ENCODE results near the gene MSH4. TPM values are rescaled to one million over a fixed set of nuclear protein-coding genes. Genes with fewer than 3 reads are reported as not detected.
"Not testable (repeated sequence)": the region's sequence is repeated elsewhere in the genome, so short reads cannot be mapped to it uniquely, and the experiment has no call there.

Gene MSH4
- total RNA-seq (under 1 TPM in 7 of 9 donors, not detected in 2; 0.14 to 0.33 (median 0.18) TPM), polyA plus RNA-seq (under 1 TPM; 0.07 to 0.32 (median 0.27) TPM)
- long read RNA-seq, donor 1 = 0 reads
- long read RNA-seq, donor 2 = 0 reads
- long read RNA-seq, donor 3 = 0 reads
- long read RNA-seq, donor 4 = 0 reads
- long read RNA-seq, donor 5 = 0 reads
- long read RNA-seq, donor 6 = 0 reads
- long read RNA-seq, donor 7 = 0 reads
- long read RNA-seq, donor 8 = 0 reads
- long read RNA-seq, donor 9 = 0 reads
- long read RNA-seq, donor 10 = 0 reads

- Histone ChIP-seq H3K4me1 (replicated peaks in 1 of 2) (peaks cover 0 to 4% of the 10 kb centered on the region in 2 donors), H3K36me3 (replicated peaks in 1 of 2) (peaks cover 0 to 52% of the 10 kb centered on the region in 2 donors), H3K4me3 (no peak within 1 kb of the TSS), H3K9me3 (replicated peaks in 1 of 3) (no peaks in the 10 kb centered on the region), H3K27ac (no peak within 1 kb of the TSS), H3K27me3 (no peaks in the 10 kb centered on the region)
- 79 to 82% (median 80%) methylated on average over 6 to 34 of the region's 34 CpGs for WGBS, 4 donors
- TF ChIP-seq CTCF (IDR thresholded peaks at IDR 0.05) (no peak), POLR2A (IDR thresholded peaks at IDR 0.05) (no peak)
- intact Hi-C loops (cut with DNase I) = no loop called here
- no peak for DNase-seq
These were observed at the start of gene MSH4 for GRCh38 chr1:75796376-75797272. TSS of gene MSH4 (plus strand) at chr1:75796882. CDS start at chr1:75796986, 104 bp downstream.

GRCh38 chr1:75757210-75757609 lies 39.5 kb upstream of the MSH4 start:
- H3K4me1 ChIP-seq (replicated peaks in 1 of 2); H3K27me3 ChIP-seq; H3K9me3 ChIP-seq (replicated peaks in 1 of 3); intact Hi-C loops (cut with DNase I); H3K27ac ChIP-seq; H3K4me3 ChIP-seq; DNase-seq: not testable (repeated sequence)
- H3K36me3 ChIP-seq (replicated peaks in 1 of 2) = peaks cover 0 to 18% of the 10 kb centered on the region in 2 donors

GRCh38 chr1:75758543-75758942 lies 38.1 kb upstream of the MSH4 start:
- 79 to 100% (median 91%) methylated on average over 4 of the region's 4 CpGs for WGBS, 4 donors
- H3K9me3 ChIP-seq (replicated peaks in 1 of 3); H3K4me3 ChIP-seq; intact Hi-C loops (cut with DNase I); H3K4me1 ChIP-seq (replicated peaks in 1 of 2); H3K27ac ChIP-seq; DNase-seq; H3K27me3 ChIP-seq: not testable (repeated sequence)
- H3K36me3 ChIP-seq (replicated peaks in 1 of 2) = peaks cover 0 to 15% of the 10 kb centered on the region in 2 donors

GRCh38 chr1:75764057-75764655 lies 32.5 kb upstream of the MSH4 start:
- no peak overlapping the region for H3K27ac ChIP-seq
- intact Hi-C loops (cut with DNase I) = no loop called here
- no peak for DNase-seq

More at GRCh38 chr1:75764057-75764655, 32.5 kb upstream of the MSH4 start:
- H3K27me3 ChIP-seq = no peaks in the 10 kb centered on the region
- H3K36me3 ChIP-seq (replicated peaks in 1 of 2) = no peaks in the 10 kb centered on the region
- H3K4me1 ChIP-seq (replicated peaks in 1 of 2) = no peaks in the 10 kb centered on the region
- 75 to 95% (median 80%) methylated on average over 1 of the region's 1 CpG for WGBS, 4 donors
- H3K4me3 ChIP-seq = no peak overlapping the region
- no peak for TF ChIP-seq CTCF (IDR thresholded peaks at IDR 0.05)
- TF ChIP-seq POLR2A (IDR thresholded peaks at IDR 0.05) = no peak
- H3K9me3 ChIP-seq (replicated peaks in 1 of 3) = no peaks in the 10 kb centered on the region
